ENCODE results near the gene MYOZ2.
"Not testable (repeated sequence)": the region's sequence is repeated elsewhere in the genome, so short reads cannot be mapped to it uniquely, and the experiment has no call there.

Gene MYOZ2

DNA sequence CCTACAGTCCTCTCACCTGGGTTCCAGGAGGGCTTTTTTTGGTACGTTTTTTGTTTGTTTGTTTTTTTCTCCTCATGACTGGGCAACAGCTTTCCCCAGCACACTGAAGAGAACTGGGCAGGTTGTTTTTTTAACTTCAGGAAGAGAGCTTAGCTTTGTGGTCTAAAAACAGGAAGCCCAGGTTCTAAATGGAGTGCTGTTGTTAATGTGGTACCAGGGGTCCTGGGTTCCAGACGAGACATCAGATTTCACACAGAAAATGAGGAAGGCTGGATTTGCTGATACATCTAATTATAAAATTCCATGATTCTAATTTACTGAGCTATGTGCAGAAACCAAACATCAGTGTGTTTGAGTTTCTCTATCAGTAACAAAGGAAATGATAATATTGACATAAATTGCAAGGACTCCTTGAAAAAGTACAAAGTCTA lies 4.2 kb downstream of the MYOZ2 start:
- TF ChIP-seq POLR2A (IDR thresholded peaks at IDR 0.05; ENCODE audit: low read depth, low read length), result no peak
- FAIRE-seq, result no peak
- no peak for DNase-seq (ENCODE audit: insufficient read length, low spot score)

DNA sequence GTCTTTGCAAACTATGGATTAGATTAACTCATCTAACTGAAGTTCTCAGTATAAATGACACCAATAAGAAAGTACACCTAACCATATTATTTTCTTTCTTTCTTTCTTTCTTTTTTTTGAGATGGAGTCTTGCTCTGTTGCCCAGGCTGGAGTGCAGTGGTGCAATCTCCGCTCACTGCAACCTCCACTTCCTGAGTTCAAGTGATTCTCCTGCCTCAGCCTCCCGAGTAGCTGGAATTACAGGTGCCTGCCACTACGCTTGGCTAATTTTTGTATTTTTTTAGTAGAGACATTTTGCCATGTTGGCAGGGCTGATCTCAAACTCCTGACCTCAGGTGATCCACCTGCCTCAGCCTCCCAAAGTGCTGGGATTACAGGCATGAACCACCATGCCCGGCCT lies 5.7 kb downstream of the MYOZ2 start:
- DNase-seq (ENCODE audit: insufficient read length, low spot score); FAIRE-seq: not testable (repeated sequence)

DNA sequence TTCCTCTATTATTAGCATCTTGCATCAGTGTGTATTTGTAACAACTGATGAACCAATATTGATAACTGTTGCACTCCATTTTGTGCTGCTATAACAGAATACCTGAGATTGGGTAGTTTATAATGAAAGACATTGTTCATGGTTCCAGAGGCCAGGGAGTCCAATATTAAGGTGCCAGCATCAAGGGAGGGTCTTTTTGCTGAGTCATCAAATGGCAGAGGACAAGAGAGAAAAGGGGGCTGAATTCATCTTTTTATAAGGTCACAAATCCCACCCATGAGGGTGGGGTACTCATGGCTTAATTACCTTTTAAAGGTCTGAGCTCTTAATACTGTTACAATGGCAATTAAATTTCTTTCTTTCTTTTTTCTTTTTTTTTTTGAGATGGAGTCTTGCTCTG lies 7.2 kb downstream of the MYOZ2 start:
- TF ChIP-seq POLR2A (IDR thresholded peaks at IDR 0.05; ENCODE audit: low read depth, low read length), result no peak
- FAIRE-seq, result no peak
- DNase-seq (ENCODE audit: insufficient read length, low spot score), result no peak

DNA sequence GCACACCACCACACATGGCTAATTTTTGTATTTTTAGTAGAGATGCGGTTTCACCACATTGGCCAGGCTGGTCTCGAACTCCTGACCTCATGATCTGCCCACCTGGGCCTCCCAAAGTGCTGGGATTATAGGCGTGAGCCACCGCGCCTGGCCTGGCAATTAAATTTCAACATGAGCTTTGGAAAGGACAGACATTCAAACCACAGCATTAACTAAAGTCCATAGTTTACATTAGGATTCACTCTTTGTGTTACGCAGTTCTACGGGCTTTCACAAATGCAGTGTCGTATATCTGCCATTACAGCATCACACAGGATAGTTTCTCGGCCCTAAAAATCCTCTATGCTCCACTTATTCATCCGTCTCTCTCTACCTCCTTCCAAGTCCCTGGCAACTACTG lies 7.7 kb downstream of the MYOZ2 start:
- not testable (repeated sequence) for FAIRE-seq; DNase-seq (ENCODE audit: insufficient read length, low spot score)

DNA sequence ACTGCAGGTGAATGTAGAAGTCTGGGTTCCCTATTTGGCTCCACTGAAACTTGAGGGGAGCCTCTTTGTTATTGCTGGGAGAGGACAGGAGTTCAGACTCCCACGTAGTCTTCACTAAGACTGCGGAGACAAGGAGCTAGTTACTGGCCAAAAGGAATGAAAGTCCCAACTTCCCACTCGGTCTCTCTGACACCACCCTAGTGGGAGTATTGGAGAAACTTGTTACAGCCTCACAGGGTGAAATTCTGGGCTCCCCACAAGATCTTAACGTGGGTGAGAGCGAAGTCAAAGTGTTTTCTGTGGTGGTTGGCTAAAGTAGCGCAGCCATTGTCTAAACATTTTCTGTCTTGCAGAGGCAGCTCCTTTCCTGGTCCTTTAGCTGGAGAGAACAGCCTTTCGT lies 13.5 kb downstream of the MYOZ2 start:
- no peak for TF ChIP-seq POLR2A (IDR thresholded peaks at IDR 0.05; ENCODE audit: low read depth, low read length)
- FAIRE-seq, result no peak

DNA sequence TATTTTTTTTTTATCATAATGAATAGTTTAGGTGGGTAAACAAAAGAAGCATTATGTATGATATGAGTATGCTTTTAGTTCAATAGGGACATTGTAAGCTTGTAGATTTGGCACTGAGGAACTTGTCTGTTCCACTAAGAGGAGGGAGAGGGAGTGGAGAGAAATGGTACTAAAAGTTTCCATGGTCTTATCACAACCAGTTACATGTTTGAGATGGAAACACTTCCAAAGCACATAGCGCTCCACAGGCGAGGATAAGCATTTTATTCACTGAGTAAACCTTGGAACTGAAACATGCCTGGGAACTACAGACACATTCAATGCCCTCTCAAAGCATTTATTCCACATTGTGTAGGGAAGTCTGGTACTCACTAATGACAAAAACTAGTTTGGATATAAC lies 15.5 kb downstream of the MYOZ2 start:
- DNase-seq (ENCODE audit: insufficient read length, low spot score) (no peak), FAIRE-seq (no peak)
- no peak for TF ChIP-seq POLR2A (IDR thresholded peaks at IDR 0.05; ENCODE audit: low read depth, low read length)

More for the DNA sequence above, 13.5 kb downstream of the MYOZ2 start:
- DNase-seq (ENCODE audit: insufficient read length, low spot score), result no peak

DNA sequence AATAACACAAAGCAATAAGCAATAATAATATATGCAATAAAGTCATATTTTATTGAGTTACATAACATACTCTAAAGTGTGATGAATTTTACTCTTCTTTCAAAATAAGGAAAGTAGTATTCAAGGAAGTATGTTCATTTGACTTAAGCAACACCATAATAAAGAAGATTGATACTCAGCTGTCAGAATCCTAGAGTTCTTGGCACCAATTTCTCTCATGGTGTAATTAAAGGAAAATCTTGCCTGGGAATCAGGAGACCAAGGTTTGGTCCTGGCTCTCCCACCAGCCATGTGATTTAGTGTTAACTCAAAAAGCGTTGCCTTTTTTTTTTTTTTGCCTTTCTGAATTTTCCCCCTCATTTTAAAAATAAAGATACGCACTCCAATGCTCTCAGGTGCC lies 17.1 kb downstream of the MYOZ2 start:
- no peak for TF ChIP-seq POLR2A (IDR thresholded peaks at IDR 0.05; ENCODE audit: low read depth, low read length)
- no peak for DNase-seq (ENCODE audit: insufficient read length, low spot score)
- FAIRE-seq, result no peak

DNA sequence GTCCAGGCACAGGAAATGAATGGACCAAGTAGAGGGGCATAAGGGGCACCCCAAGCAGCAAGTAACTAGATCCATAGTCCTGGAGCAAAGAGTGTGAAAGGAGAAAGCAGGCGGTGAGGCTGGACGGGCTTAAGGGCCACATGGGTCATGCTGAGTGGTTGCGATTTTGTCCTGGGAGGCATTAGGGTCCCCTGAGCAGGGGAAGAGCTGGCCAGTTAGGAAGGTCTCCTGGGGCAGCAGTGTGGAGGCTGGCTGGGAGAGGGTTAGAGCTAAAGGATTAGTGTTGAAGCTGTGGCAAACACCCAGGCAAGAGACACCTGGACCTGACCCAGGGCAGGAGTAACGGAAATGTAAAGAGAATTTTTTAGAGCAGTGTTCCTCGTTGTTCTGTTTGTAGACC lies 26.5 kb downstream of the MYOZ2 start:
- DNase-seq (ENCODE audit: insufficient read length, low spot score), result no peak
- no peak for TF ChIP-seq POLR2A (IDR thresholded peaks at IDR 0.05; ENCODE audit: low read depth, low read length)
- no peak for FAIRE-seq

DNA sequence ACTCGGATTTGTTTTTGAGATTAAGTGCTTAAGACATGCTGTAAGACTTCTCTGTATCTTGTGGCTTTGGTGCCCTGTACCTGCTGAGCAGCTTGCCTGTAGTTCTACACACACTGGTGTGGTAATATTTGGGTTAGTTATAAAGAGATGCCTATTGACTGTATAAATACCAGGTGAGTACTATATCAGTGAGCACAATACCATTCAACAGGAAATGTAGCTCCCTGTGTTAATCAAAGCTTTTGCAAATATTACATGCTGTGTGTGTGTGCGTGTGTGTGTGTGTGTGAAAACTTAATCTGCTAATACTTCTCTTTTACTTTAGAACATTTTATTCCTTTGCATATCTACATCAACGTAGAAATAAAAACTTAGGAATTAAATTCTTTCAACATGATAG lies 30.1 kb downstream of the MYOZ2 start:
- TF ChIP-seq POLR2A (IDR thresholded peaks at IDR 0.05; ENCODE audit: low read depth, low read length), result no peak
- DNase-seq (ENCODE audit: insufficient read length, low spot score) (no peak), FAIRE-seq (no peak)

DNA sequence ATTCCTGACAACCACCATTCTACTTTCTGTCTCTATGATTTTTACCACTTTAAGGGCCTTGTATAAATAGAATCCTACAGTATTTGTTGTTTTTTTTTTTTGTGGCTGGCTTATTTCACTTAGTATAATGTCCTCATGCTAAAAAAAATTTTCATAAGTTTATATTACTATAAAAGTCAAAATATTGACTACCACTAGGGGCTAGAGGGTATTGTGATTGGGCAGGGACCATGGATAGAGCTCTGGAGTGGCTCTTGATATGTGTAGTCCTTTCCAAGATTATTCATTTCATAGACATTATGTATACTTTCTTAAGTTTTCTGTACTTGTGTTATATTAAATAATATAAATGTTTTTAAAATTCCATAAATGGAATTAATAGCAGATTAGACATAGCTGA lies 34.6 kb downstream of the MYOZ2 start:
- DNase-seq (ENCODE audit: insufficient read length, low spot score) (no peak), FAIRE-seq (no peak)
- TF ChIP-seq POLR2A (IDR thresholded peaks at IDR 0.05; ENCODE audit: low read depth, low read length), result no peak

DNA sequence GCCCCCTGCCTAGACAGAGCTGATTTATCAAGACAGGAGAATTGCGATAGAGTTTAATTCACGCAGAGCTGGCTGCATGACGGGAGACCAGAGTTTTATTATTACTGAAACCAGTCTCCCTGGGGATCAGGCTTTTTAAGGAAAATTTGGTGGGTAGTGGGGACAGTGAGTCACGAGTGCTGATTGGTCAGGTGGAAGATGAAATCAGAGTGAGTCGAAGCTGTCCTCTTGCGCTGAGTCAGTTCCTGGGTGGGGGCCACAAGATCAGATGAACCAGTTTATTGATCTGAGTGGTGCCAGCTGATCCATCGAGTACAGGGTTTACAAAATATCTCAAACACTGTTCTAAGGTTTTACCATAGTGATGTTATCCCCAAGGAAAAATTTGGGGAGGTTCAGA lies 36.6 kb downstream of the MYOZ2 start:
- TF ChIP-seq POLR2A (IDR thresholded peaks at IDR 0.05; ENCODE audit: low read depth, low read length), result no peak
- DNase-seq (ENCODE audit: insufficient read length, low spot score) (no peak), FAIRE-seq (no peak)

DNA sequence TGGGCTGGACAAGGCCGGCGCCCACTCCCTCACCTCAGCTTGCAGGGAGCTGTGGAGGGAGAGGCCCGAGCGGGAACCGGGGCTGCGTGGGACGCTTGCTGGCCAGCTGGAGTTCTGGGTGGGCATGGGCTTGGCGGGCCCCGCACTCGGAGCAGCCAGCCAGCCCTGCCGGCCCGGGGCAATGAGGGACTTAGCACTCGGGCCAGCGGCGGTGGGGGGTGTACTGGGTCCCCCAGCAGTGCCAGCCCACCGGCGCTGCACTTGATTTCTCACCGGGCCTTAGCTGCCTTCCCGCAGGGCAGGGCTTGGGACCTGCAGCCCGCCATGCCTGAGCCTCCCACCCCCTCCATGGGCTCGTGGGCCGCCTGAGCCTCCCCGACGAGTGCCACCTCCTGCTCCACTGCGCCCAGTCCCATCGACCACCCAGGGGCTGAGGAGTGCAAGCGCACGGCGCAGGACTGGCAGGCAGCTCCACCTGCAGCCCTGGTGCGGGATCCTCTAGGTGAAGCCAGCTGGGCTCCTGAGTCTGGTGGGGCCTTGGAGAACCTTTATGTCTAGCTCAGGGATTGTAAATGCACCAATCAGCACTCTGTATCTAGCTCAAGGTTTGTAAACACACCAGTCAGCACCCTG lies 38.2 kb downstream of the MYOZ2 start:
- not testable (repeated sequence) for DNase-seq (ENCODE audit: insufficient read length, low spot score); FAIRE-seq

DNA sequence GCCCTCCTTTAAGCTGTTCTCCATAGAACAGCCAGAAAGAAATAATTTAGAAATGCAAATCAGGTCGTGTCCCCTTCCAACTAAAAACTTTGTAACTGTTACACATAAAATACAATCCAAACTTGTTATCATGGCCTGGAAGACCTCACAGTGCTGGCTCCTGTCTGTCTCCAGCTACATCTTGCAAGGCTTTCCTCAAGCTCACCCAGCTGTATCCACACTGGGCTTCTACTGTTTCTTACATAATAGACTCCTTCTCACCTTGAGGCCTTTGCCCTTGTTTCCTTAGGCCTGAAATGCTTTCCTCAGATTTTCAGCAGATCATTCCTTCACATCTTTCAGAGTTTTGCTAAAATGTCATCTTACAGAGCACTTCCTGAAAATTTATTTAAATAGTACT lies 43.4 kb downstream of the MYOZ2 start:
- TF ChIP-seq POLR2A (IDR thresholded peaks at IDR 0.05; ENCODE audit: low read depth, low read length), result no peak
- no peak for FAIRE-seq
- DNase-seq (ENCODE audit: insufficient read length, low spot score), result no peak

DNA sequence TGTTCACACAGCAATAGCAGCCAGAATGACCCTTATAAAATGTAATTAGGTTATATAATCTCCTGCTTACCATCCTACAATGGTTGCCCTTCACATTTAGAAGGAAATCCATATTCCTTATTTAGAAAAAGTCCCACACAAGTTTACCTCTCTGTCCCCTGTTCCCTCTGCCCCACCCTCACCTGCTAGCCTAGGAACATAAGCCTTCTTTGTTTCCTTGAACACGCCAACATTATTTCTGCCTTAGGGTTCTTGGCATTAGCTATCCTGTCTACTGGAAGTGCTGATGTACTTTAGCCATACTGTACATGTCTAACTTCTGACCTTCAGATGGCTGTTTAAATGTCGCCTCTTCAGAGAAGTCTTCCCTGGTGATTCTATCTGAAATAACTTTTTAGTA lies 48.5 kb downstream of the MYOZ2 start:
- FAIRE-seq, result no peak
- no peak for DNase-seq (ENCODE audit: insufficient read length, low spot score)
- no peak for TF ChIP-seq POLR2A (IDR thresholded peaks at IDR 0.05; ENCODE audit: low read depth, low read length)

DNA sequence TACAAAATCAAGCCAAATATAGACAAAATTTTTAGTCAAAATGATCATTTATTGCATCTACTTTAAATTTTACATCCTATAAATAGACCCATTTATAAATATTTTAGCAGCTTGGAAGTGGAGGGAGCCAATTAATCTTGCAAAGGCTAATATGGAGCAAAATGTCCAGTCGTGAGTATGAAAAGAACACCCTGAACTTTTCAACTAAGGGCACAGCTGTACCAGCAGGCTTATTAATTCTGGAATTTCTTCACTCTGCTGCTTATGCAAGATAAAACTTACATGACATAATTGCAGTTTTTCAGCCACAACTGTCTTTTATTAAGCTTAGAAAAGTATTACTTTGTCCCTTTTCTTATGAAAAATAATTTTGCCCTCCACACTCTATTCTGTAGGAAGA lies 54.0 kb downstream of the MYOZ2 start:
- FAIRE-seq (no peak), DNase-seq (ENCODE audit: insufficient read length, low spot score) (no peak)
- no peak for TF ChIP-seq POLR2A (IDR thresholded peaks at IDR 0.05; ENCODE audit: low read depth, low read length)

DNA sequence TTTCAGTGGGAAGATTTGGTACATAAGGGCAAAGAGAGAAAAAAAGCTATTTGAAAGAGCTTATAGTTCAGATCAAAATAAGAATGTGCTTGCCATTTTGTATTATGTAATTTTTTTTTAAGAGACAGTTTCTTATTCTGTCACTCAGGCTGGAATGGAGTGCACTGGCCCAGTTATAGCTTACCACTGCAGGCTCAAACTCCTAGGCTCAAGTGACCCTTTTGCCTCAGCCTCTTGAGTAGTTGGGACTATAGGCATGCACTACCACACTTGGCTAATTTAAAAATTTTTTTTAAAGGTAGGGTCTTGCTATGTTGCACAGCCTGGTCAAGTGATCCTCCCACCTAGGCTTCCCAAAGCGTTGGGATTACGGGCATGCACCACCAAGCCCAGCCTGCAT lies 54.7 kb downstream of the MYOZ2 start:
- TF ChIP-seq POLR2A (IDR thresholded peaks at IDR 0.05; ENCODE audit: low read depth, low read length), result no peak
- FAIRE-seq, result no peak
- DNase-seq (ENCODE audit: insufficient read length, low spot score), result no peak

Data from H54 (cell line).